HCEC 1CT (cell line): ENCODE results near the gene CD84.
"Not testable (repeated sequence)": the region's sequence is repeated elsewhere in the genome, so short reads cannot be mapped to it uniquely, and the experiment has no call there.

ENCODE experiments used
- DNase-seq: peaks from one replicate; pipeline ENCODE4 v3.0.0-alpha.2; 2017

Gene CD84

DNA sequence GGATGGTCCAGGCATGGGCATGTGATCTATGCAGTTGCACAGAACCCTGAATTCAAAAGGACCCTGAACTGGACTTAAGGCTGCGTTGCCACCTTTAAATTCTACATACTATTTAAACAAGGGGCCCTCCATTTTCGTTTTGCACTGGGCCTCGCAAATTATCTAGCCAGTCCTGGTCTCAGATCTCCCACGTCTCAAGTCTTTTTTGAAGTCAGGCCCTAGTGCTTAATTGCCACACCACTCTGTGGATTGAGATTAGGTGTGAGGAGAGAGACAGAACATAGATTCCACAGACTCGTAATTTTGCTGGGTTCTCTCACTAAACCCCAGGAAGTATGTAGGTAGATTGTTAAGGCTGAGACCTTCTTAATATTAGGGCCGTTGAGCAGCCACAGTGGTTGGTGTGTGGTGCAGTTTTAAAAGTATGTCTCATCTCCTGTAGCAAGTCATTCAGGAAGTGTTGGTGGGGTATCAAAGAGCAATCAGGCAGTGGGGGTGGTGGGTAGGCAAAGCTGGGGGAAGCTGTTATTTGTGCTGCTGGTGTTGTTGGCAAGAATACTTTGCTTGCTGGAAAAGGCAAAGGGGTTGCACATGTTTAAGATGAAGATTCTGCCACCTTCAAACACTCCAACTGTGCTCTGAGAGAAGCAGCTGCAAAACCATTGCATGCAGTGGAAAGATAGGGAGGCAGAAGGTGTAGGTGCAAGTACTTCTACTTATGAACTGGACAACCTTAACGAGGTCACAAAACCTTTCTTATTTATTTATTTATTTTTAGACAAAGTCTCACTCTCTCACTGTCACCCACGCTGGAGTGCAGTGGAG, 11.2 kb downstream of the CD84 start:
- DNase-seq = no peak

DNA sequence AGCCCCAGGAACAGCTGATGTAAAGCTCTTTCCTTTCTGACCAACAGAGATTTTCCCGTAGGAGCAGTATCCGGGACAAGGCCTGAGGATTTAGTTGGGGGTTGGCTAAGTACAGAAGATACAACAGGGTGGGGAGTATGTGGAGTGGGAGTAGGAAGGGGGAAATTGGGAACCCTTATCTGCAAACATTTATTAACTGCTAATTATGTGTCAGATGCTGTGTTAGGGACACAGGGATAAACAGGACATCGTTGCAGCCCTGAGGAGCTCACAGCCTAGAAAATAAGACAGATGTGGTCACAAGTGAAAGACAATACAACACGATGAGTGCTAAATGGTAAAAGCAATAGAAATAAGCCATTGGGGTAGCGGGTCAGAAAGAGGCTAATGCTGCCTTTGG, 12.0 kb downstream of the CD84 start:
- no peak for DNase-seq

DNA sequence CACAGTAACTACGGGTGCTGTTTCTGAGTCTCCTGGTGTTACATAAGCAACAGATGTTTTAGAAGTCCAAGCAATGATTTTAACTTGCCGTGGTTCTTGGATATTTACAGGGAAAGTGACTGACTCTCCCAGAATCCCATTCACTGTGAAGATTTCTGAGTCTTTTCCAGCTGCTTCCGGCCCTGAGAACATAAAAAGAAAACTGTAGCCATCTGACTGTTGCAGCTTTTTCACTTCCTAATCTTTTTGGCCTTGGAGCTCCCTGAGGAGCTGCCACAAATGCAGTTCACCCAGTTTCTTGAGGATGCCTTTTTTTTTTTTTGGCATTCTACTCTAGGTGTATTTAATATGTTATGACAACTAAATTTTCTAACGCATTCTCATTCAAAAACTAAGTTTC, 13.7 kb downstream of the CD84 start:
- no peak for DNase-seq

DNA sequence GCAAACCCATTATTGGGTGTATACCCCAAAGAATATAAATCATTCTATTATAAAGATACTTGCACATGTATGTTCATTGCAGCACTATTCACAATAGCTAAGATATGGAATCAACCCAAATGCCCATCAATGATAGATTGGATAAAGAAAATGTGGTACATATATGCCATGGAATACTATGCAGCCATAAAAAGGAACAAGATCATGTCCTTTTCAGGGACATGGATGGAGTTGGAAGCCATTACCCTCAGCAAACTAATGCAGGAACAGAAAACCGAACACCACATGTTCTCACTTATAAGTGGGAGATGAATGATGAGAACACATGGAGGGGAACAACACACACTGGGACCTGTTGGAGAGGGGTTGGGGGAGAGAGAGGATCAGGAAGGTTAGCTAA, 16.1 kb downstream of the CD84 start:
- DNase-seq = not testable (repeated sequence)

DNA sequence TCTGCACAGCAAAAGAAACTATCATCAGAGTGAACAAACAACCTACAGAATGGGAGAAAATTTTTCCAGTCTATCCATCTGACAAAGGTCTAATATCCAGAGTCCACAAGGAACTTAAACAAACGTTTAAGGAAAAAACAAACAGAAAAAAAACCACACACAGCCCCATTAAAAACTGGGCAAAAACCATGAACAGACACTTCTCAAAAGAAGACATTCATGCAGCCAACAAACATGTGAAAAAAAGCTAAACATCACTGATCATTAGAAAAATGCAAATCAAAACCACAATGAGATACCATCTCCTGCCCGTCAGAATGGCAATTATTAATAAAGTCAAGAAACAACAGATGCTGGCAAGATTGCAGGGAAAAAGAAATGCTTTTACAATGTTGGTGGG, 16.6 kb downstream of the CD84 start:
- not testable (repeated sequence) for DNase-seq

DNA sequence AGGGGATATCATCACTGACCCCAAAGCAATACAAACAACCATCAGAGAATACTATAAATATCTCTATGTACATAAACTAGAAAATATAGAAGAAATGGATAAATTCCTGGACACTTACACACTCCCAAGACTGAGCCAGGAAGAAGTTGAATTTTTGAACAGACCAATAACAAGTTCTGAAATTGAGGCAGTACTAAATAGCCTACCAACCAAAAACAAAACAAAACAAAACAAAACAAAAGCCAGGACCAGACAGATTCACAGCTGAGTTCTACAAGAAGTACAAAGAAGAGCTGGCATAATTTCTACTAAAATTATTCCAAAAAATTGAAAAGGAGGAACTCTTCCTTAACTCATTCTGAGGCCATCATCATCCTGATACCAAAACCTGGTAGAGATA, 18.5 kb downstream of the CD84 start:
- DNase-seq = no peak

DNA sequence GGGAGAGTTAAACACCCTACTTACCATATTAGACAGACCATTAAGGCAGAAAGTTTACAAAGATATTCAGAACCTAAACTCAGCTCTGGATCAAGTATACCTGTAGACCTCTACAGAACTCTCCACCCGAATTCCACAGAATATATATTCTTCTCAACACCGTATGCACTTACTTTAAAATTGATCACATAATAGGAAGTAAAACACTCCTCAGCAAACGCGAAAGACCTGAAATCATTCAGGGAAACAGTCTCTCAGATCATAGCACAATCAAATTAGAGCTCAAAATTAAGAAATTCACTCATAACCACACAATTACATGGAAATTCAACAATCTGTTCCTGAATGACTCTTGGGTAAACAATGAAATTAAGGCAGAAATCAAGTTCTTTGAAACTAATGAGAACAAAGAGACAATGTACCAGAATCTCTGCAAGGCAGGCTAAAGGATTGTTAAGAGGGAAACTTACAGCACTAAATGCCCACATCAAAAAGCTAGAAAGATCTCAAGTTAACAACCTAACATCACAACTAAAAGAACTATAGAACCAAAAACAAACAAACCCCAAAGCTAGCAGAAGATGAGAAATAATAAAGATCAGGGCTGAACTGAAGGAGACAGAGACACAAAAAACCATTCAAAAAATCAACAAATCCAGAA, 19.1 kb downstream of the CD84 start:
- DNase-seq = no peak

DNA sequence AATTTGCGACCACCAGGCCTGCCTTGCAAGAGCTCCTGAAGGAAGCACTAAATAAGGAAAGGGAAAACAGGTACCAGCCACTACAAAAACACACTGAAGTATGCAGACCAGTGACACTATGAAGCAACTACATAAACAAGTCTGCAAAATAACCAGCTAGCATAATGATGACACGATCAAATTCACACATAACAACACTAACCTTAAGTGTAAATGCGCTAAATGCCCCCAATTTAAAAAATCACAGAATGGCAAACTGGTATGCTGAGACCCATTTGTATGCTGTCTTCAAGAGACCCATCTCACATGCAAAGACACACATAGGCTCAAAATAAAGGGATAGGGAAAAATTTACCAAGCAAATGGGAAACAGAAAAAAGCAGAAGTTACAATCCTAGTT, 19.9 kb downstream of the CD84 start:
- not testable (repeated sequence) for DNase-seq

DNA sequence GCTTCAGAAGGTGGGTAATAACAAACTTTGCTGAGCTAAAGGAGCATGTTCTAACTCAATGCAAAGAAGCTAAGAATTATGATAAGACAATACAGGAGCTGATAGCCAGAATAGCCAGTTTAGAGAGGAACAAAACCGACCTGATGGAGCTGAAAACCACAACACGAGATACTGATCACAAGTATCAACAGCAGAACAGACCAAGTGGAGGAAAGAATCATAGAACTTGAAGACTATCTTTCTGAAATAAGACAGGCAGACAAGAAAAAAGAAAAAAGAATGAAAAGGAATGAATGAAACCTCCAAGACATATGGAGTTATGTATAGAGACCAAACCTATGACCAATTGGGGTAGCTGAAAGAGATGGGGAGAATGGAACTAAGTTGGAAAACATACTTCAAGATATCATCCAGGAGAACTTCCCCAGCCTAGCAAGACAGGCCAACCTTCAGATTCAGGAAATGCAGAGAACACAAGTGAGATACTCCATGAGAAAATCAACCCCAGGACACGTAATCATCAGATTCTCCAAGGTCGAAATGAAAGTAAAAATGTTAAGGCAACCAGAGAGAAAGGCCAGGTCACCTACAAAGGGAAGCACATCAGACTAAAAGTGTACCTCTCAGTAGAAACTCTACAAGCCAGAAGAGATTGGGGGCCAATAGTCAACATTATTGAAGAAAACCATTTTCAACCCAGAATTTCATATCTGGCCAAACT, 20.5 kb downstream of the CD84 start:
- no peak for DNase-seq

DNA sequence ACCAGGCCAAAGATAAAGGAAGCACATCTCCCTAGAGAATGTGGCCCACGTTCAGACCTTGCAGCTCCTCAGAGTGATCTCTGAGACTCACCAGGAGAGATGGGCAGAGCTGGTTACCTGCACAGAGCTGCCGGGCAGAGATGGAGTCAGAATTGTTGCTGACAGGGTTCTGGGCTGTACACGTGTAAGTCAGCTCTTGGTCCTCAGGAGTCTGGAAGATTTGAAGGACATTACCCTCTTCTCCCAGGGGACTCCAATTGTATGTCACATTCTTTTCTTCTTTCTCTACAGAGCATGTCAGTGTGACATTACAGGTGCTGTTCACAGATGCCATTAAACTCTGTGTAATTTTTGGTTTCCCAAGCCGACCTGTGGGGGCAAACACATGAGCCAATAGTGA, 25.5 kb downstream of the CD84 start:
- no peak for DNase-seq

DNA sequence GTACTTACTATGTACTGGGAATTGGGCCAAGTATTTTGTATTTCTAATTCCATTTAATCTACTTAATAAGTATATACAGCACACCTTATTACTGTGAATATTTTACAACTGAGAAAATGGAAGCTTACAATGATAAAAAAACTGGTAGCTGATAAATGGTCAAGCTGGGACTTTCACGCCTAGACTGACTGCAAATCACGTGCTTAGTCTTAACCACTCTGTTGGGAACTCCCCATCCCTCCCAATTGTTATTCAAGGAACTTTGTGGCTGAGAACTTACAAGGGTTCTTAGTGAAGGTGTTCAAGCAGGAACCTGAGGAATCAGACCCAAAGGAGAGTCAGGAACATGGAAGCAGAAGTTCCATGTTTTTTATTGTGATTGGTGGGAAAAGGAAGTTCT, 26.9 kb downstream of the CD84 start:
- DNase-seq = no peak

DNA sequence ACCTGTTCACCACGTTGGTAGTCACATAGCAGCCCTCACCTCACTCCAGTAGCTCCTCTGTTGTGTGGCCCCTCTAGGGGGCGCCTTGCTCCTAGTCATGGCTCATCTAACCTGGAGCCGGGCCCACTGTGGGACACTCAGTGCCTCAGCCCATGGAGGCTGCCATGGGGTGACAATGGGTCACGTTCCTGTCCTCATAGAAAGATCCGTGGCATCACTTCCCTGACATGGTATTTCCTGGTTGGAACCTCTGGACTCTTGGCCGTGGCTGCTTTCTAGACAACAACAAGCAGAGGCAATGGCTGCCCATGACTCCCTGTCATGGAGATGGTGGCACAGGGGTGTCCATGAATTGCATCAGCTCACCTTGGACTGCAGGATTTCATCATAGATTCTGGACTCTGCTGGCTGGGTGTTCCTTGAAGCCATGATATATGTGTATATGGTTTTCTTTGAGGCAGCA, 28.7 kb downstream of the CD84 start:
- no peak for DNase-seq

DNA sequence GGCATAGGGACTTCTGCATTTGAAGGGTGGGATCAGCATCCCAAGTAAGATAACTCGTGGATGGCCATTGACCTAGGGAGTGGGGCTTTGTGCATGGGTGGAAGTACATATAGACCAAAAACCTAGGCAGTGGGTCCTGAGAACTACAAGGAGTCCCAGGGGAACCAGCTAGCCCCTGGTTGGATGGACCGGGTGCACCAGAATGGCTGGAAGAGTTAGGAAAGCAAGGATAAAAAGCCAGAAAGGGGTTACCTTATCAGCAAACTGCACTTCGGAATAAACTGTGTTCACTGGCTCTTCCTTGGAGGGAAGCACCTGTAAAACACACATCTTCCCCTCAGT, 29.7 kb downstream of the CD84 start:
- no peak for DNase-seq

DNA sequence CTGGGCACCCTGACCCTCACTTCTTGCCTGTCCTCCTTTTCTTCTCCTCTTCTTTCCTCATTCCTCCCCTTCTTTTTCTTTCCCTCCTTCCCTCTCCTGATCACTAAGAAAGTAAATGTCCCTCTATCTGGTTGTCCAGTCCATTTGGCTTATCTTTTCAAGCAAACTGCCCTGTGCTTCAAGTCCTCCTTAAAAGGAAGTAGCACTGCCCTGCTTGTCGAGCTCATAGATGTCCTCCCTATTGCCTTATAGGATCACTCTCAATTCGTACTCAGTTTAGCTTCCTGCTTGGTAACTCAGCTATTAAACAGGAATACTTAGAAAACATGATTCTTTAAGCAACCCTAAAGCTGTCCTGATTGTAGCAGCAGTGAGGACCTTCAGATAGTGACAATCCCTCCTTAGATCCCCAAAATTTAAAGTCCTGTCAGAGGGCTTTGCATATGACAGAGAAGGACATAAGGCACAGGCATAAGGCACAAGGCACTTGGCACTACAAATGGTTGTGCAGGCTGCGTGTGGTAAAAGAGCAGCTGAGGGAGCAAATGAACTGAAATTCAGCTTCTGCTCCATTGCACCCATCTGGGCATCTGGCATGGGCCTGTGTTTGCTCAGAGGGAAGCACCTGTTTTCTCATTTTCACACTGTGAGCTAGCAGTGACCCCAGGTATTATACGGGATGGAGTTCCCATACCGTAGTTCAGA, 30.2 kb downstream of the CD84 start:
- DNase-seq = no peak

DNA sequence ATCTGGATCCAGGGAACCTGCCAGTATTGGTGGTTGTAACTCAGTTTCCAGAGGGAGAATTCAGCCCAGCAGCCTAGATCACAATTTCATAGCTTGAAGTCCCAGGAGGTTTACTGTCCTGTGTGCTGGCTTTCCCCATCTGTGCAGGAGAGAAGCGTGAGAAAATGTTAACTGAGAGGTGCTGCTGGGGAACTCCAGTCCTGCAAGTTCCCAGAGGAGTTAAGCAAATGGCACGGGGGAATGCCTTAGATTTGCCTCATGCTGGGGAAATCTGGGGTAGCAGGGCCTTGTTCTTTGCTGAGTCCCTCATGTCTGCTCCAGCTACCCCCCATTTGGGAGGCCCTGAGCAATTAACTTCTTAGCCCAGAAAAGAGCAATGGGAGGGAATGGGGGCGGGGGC, 31.1 kb downstream of the CD84 start:
- DNase-seq = no peak

DNA sequence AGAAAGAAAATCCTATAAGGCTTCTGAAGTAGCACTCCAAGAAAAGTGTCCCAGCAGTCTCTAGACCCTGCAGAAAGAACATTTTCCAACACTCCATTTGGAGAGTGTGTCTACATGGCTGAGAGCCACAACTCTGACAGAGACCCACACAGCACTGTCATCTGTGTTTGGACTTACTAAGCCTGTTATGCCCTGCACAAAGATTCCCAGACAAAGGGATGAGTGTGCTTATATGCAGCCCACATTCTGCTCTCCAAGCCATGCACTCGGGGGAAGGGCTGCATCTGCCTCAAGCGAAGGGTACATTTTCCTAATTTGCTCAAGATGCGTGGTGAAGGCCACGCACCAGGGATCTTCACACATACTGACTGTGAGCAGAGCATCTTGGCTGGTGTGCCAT, 31.9 kb downstream of the CD84 start:
- no peak for DNase-seq

DNA sequence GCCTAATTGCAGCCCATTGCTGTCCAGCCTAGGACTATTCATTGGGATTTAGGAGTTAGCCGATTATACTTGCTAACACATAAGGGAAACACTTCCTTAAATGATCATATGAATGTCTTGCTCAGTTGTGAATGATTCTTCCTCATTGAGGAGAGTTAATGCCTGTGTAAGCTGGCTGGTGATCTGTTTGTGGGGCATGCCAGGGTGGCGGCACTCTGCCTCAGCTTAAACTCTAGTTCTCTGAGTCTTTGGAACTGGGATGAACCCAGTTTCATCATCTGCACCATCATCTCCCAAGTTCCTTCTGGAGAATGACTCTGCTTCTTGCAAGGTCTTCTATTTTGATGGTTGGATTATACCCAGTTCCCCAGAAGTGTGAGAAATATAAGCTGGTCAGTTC, 32.4 kb downstream of the CD84 start:
- DNase-seq = no peak

DNA sequence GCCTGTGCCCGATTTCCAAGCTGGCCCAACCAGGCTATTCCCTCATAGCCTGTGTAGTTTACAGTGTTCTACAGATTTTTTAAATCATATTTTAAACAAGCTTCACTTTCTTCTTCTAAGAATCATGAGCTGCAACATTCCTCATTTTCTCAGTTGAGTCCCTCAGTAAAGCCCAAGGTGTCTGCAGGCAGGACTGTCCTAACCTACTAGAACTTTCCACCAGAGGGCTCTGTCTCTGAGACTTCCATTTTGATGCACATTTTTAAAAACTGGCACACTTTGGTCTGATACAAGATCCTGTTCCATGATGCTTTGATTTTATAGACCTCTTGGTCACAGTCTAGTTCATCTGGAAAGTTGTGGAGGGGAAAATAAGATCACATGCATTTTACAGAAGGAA, 34.6 kb downstream of the CD84 start:
- DNase-seq = peak; percentile 3

DNA sequence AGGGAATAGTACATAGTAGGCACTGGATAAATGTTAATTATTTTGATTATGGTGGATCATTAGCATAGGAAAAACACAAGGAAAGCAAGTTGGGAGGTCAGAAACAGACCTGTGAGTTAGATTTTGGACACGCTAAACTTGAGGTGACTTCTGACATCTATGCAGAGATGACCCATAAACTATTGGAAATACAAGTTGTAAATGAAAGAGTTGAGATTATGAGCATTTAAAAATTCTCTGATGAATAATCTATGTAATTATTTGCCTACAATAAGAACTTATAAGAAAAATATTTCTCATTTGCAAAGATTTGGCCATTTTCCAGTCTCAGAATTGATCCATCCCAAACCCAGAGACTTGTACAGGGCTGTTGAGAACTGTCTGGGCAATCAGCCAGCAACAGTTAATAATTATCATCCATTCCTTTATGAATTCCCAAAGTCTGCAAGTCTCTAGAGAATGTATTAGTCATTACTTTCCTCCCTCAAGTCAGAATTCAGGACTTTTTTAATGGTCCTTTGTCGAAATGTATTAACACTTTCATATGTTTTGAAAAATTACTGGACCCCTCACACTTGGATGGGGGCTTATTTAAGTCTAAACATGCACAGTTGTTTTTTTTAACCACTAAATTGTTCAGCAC, 36.9 kb downstream of the CD84 start:
- DNase-seq = no peak

DNA sequence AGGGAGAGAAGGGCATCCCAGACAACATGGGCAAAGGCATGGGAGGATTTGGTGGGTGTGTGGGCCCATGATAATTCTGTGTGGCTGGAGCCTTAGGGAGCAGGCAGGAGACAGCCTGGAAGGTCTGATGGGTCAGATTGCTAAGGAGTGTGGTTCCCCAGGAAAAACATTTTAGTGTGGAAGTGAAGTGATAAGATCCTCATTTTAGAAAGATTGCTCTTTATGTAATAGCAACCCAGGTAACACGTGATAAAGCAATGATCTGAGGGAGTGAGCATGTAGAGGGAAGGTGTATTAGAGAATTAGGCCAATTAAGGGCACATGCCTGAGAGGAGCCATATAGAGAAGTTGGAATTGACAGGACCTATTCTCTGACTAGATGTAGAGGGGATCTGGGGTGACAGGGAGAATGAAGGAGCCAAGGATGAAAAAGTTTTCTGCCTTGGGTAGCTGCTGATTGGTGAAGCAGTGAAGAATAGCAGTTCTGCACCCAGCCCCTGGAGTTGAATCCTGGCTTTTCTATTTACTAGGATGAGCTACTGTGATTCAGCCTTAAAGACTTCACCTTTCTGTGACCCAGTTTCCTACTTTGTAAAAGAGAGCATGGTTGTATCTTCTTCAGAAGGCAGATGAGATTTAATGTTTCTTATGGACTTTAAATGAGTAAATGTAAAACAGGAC, 37.5 kb downstream of the CD84 start:
- DNase-seq = peak; percentile 2

DNA sequence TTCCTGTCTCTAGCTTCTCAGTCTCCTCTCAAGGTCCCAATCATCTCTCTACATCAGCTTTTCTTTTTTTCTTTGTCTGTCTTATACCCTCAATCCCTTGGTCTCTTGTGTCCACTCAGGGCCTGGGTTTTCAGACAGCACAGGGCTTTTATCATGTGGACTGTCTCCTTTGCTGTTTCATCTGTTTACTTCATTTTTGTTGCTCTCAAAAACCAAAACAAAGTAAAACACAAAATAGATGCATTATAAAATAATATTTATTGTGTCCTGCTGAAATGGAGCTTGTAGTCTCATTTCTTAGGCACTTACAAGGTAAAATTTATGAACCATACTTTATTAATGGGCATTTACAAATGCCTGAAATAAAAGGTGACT, 38.5 kb downstream of the CD84 start:
- DNase-seq = no peak
